ENCODE measurements around the gene INVS.

Gene INVS

GRCh38 chr9:100063185-100063584 lies 35.9 kb upstream of the INVS start:
- TF ChIP-seq, protein P1, sequence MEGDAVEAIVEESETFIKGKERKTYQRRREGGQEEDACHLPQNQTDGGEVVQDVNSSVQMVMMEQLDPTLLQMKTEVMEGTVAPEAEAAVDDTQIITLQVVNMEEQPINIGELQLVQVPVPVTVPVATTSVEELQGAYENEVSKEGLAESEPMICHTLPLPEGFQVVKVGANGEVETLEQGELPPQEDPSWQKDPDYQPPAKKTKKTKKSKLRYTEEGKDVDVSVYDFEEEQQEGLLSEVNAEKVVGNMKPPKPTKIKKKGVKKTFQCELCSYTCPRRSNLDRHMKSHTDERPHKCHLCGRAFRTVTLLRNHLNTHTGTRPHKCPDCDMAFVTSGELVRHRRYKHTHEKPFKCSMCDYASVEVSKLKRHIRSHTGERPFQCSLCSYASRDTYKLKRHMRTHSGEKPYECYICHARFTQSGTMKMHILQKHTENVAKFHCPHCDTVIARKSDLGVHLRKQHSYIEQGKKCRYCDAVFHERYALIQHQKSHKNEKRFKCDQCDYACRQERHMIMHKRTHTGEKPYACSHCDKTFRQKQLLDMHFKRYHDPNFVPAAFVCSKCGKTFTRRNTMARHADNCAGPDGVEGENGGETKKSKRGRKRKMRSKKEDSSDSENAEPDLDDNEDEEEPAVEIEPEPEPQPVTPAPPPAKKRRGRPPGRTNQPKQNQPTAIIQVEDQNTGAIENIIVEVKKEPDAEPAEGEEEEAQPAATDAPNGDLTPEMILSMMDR (IDR thresholded peaks at IDR 0.05) = no peak

- TF ChIP-seq, protein P1 (IDR thresholded peaks at IDR 0.05) = no peak
These were observed 34.0 kb upstream of the INVS start for GRCh38 chr9:100064872-100065581.

DNA sequence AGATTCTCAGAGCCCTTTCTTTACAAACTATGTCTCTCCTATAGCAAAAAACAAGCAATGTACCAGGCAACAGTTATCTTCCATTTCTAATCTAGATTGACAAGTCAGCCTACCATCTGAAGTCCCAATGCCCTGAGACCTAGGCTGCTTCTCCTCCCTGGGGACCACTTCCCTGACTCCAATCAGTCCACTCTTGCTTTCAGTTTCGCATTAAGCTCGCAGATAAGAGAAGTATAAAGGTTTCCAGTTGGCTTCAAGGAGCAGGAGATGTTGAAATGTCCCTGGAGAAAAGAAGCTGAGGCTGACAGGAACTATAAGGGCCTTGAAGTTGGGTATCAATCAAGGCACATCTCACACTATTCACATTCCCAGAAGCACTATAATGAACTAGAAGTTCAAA lies 32.5 kb upstream of the INVS start:
- TF ChIP-seq, protein P1 (IDR thresholded peaks at IDR 0.05) = no peak

GRCh38 chr9:100070104-100071041 lies 28.7 kb upstream of the INVS start:
- TF ChIP-seq, protein P1 (IDR thresholded peaks at IDR 0.05) = no peak

- TF ChIP-seq, protein P1 (IDR thresholded peaks at IDR 0.05) = no peak
These were observed 27.8 kb upstream of the INVS start for GRCh38 chr9:100071271-100071670.

DNA sequence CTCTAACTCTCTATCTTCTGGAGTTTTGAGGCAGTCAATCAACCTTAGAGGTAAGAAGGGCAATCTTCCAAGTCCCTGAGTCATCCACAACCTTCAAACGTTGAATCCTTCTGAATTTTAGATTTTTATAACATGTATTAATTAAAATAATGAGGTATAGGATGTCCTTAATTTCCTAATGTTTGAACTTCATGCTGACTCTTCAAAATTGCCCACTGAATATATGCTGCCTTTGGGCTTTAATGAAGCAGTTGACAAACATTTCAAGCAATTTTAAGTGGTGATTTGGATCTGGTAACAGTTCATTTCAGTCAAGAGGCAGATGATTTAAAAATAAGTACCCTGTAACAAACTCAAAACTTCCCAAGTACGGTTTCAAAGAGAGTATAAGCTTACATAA lies 26.2 kb upstream of the INVS start:
- TF ChIP-seq, protein P1 (IDR thresholded peaks at IDR 0.05) = no peak

DNA sequence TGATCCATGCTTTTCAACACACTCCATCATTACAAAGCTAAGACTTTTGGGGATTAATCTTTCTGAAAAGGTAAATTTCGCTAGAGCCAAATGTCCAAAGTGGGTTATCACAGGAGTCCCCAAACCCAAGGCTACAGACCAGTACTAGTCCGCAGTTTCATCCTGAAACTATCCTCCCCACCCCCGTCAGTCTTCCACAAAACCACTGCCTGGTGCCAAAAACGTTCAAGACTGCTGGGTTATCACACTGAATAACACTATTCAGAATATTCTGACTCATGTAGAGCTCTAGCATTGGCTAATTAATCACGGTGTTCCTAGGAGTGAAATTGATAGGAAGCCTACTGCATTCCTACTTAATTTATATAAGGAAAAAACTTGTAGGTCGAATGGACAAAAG lies 24.9 kb upstream of the INVS start:
- TF ChIP-seq, protein P1 (IDR thresholded peaks at IDR 0.05) = no peak
